Suprapubic skin (tissue), 4 donors: ENCODE data around the gene C1orf174.

Experiments
- POLR2A ChIP-seq, 2 donors: fragments of 450-650 bp; IDR thresholded peaks; one replicate each; pipeline ENCODE4 v1.6.1; 2017; ENCODE audit warnings: antibody characterized with exemption in 2 of 2, mild to moderate bottlenecking in 2 of 2, moderate library complexity in 2 of 2
- POLR2AphosphoS5 ChIP-seq, 3 donors: sonication (generic); formaldehyde crosslinking; IDR thresholded peaks; one replicate each; pipeline ENCODE4 v1.6.1; 2017; ENCODE audit warnings: antibody characterized with exemption in 3 of 3

- no peak for TF ChIP-seq POLR2AphosphoS5 (IDR thresholded peaks at IDR 0.05)
- no peak for TF ChIP-seq POLR2A (IDR thresholded peaks at IDR 0.05)
Observed at GRCh38 chr1:3895279-3895950, 4.7 kb downstream of the C1orf174 start.
